NOMO-1 treated with dmso at 0.1 percent for 144 hours (cell line): ENCODE data around the gene IQCM.

Experiments
- DNase-seq: peaks from one replicate; lab custom pipeline; 2025; ENCODE audit not compliant: unreplicated experiment; lab: John Stamatoyannopoulos, UW

The IQCM gene

DNA sequence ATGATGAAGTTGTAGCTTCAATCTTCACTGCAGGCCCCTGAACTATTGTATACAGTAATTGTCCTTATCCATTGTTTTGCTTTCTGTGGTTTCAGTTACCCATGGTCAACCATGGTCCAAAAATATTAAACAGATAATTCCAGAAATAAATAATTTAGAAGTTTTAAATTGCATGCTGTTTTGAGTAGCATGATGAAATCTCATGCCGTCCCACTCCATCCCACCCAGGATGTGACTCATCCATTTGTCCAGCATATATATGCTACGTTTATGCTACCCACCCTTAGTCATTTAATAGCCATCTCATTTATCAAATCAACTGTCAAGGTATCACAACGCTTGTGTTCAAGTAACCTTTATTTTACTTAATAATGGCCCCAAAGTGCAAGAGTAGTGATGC is 34.5 kb downstream of the IQCM start:
- no peak for DNase-seq

DNA sequence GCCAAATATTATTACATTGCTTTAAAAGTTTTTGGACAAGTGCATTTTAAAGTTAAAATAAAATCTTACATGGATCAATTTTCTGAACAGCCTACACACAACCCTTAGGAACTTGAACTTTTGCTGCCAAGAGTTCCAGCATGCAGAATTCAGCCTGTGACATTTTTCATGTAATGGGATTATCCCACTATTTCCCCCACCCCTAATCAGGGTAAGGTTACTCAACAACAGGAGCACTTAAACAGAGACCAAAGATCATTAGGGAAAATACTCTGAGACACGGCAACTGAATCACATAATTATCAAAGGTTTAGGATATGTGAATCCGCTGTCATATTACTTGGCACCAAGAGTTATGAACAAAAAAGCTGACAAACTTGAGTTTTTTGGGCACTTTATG is 47.2 kb downstream of the IQCM start:
- no peak for DNase-seq

DNA sequence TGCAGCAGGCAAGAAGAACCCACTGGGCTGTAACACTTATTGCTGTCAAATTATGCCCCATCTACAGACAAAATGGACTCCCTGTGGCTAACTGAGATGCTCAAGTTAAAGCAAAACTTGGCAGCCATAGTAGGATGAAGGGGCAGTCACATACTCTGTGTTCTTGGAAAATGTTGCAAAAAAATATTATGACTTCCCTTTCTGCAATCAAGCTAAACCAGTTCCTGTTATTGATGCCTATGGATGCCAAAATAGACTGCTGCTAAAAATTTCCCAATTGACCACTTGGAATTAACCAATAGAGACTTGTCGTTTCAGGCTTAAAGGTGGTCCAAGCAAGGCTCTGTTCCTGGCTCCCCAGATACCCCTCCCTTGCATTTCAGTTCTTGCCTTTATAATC is 49.5 kb downstream of the IQCM start:
- DNase-seq, result no peak

DNA sequence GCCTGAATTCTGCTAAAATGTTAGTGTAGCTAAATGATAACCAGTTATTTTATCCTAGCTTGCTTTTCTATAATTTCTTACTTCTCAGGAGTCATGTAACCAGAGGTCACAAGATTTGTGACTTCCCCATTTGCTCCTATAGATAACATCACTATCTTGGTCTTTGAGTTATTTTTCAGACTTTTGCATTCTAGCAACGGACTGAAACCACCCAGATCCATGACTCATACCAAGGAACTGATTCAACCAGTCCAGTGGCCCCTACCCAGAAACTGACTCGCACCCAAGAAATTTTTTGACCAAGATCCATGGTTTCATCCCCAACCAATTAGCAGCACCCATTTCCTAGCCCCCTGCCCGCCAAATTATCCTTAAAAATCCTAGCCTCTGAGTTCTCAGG is 50.0 kb downstream of the IQCM start:
- DNase-seq, result no peak

DNA sequence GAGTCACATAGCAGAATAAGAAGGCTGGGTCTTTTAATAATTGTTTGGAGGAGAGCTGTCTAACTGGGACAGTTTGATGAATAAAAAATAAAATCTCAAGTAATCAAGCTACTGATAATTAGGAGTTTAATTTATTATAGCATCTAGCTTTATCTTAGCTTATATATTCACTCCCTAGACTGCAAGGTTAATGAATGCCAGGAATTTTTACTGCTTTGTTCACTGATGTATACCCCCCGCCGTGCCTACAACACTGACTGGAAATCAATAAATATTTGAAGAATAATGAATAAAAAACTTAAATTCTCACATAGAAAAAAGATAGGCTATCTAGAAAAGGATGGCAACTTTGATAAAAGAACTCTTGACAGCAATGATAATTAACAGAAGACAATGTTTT is 59.7 kb downstream of the IQCM start:
- no peak for DNase-seq

DNA sequence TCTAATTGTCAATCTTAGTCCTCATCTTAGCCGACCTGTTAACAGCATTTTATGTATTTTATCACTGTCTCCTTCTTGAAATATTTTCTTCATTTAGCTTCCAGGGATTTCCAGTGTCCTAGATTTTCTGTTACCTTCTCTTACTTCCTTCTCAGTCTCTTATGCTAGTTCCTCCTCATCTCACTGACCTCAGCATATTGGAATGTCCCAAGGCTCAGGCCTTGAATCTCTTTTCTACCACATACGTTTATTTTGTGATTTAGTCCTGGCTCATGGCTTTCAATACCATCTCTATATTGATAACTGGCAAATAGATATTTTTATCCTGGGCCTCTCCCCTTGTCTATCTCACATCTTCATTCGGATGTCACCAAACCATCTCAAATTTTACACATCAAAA is 61.1 kb downstream of the IQCM start:
- DNase-seq, result no peak

DNA sequence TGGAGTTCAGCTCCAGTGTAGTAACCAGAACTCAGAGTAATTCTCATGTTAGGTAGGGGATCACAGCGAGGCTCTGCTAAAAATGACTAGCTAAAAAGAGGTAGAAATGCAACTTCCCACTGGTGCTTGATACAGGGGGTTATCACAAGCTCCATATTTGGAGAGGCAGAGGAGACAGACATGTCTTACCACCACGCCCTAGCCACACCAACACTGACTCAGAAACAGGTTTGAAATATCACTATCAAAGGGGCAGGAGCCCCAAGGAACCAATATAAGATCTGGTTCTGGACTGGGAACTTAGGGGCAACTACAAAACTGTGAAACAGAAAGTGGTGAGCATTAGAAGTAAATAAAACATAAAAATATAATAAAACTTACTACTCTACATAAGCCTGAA is 62.9 kb downstream of the IQCM start:
- no peak for DNase-seq

DNA sequence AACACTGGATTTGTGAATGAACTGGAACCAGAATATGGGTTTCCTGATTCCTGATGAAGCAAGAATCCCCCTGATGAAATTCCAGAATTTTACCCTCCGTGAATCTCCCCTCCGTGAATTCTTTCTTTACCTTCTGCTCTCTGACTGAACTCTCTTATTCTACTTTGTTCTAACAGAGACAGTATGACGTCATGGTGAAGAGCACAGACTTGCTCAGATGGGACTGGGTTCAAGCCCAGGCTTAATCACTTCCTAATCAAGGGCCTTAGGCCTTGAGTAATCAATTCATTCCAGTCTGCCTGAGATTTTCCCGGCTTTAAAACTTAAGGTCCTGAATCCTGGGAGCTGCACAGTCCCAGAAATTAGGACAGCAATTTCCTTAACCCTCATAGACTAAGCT is 64.5 kb downstream of the IQCM start:
- no peak for DNase-seq

DNA sequence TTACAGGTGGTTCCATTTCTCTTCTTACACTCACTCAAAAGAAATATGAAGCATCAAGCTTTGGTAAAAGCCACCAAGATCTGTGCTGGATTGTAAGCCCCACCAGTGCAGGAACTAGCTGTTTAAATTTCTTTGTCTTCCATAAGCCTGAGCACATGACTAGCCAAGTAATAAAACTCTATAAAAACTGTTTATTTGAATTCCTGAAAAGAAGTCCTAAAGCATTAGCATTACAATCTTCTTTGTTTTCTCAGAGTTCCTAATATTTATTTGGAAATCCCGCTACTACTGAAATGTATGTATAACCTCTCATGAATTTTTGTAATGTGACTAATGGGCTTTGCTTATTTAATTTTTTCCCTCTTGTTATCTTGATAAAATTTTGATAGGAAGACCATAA is 65.9 kb downstream of the IQCM start:
- no peak for DNase-seq

DNA sequence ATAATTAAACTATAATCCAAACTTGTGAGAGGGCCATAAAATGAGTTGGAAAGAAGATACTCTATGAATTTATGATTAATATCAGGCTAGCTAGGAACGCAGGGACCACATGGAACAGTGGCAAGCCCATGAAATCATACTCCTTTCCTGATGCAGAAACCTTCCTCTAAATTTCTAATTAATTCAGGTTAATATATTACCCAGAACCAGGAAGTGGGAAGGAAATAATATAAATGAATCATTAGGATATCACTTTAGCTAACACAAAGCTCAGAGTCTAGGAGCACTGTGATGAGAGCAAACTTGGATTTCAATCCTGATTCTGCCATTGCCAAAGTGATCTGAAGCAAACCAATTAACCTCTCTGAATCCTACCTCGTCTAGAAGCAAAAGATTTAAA is 68.0 kb downstream of the IQCM start:
- no peak for DNase-seq

DNA sequence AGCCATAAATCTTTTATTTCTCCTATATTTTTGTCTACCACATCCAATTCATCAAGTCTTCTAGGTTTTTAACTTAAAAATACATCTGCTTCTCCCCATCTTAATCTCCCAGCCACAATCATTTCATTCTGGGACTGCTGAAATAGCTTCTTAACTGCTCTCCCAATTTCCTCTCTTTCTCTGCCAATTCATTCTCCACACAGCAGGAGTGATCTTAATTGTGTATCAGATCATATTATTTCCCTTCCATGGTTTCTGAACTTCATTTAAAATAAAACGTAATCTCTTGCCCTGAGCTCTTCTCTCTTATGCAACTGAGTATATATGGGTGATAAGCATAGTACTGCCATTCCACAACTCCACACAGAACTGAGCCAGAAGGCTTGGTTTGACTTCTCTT is 69.4 kb downstream of the IQCM start:
- no peak for DNase-seq

DNA sequence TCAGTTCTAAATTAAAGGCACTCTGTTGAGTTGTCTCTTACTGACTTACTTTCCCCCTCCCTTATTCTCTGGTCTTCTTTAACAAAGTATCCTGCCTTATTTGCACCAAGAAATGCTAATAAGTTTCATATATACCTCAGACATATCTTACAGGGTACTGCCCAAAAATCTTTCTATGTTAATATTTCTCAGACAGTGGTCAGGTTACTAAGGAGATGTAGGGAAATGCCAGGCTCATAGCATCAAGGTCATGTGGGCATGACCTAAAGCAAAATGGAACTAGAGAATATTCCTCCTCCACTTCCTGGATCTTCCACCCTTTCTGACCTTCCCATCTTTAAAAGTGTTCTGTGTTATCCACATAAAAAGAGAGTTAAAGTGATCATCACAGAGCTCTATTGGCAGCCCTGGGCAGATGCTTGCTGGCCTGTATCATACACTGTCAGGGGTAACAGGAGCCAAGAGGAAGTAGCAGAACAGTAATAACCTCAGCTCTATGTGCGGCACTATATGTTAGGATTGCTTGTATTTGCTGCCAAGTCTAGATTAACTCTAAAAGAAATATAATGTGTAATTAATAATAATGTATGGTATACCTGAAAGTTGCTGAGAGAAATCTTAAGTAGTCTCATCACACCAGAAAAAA is 74.3 kb downstream of the IQCM start:
- no peak for DNase-seq

DNA sequence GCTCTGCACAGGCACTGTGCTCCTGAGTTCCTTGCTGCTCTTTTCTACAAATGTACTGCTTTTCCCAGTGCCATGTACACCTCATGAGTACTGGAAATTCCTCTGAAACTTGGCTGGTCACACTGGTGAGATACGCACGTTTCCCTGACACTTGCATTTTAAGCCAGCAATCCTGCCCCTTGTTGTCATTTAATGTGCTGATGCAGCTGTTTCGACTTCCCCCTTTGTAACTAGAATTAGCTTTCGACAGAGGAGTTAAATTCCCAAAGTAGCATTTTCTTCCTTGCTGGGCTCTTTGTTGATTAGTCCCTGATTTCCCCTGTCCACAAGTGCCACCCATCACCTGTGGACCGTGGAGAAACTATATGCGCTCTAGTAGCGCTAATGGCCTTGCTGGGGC is 77.5 kb downstream of the IQCM start:
- DNase-seq, result no peak

DNA sequence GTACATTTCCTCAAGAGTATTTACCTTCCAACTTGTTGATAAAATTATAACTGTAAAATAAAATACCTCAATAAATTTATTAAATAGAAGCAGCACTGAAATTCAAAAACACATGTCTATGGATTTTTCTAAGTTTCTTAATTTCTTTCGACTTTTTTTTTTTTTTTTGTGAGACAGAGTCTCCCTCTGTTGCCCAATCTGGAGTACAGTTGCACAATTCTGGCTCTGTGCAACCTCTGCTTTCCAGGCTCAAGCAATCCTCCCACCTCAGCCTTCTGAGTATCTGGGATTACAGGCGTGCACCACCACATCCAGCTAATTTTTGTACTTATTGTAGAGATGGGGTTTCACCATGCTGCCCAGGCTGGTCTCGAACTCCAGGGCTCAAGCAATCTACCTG is 79.8 kb downstream of the IQCM start:
- no peak for DNase-seq

DNA sequence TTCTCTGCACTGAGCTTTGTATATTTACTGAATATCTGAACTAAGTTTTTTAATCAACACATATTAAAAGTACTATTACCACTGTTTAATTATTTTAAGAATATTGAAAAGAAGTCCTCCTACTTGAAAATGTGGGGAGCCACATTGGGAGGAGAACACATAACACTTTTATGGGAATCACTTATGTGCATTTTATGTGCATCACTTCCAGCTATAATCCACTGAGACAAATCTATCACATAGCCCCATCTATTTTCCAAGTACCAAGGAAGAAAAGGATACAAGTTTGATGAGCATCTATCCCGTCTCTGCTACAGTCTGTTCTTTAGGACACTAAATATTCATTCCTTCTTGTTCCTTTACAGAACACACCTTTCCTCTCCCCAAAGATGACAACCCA is 87.2 kb downstream of the IQCM start:
- DNase-seq, result no peak

DNA sequence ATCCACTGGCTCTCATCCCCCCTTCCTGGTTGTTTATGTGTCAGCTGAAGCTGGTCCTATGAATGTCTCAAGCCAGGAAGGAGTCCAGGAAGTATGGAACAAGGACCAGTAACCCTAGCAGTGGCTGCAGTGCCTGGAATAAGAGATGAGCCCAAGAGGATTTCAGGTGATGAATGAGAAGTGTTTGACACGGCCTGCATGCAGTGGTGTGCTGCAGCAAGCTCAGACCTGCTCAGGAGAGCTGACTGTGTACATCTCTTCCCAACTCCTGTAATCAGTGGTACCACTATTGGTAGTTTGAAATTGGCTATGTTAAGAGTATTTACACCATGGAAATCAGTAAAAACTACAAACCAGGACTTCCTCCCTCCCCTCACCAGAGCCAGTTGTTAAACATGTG is 88.0 kb downstream of the IQCM start:
- no peak for DNase-seq

DNA sequence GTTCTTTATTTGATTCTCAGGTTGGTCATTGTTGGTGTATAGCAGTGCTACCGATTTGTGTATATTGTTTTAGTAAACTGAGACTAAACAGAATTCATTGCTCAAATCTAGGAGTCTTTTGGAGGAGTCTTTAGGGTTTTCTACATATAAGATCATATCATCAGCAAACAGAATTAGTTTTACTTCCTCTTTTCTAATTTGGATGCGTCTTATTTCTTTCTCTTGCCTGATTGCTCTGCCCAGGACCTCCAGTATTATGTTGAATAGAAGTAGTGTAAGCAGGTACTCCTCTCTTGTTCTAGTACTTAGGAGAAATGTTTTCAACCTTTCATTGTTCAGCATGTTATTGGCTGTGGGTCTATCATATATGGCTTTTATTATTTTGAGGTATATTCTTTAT is 92.6 kb downstream of the IQCM start:
- no peak for DNase-seq

DNA sequence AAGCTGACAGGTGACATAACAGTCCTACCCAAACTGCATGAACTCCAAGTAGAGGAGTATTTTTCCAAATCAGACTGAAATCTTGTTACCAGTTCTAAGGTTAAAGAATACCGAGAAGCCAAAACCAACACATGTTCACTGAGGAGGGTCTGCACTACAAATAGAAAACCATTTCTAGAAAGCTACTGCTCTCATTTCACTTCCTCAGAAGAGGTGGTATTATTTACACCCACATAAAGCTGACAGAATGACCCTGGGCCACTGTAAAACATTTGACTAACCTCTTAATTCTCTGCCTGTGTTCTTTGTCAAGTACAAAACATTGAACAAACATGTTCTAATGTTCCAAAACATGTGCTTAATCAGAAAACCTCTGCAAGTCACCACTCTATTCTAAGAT is 95.8 kb downstream of the IQCM start:
- no peak for DNase-seq

DNA sequence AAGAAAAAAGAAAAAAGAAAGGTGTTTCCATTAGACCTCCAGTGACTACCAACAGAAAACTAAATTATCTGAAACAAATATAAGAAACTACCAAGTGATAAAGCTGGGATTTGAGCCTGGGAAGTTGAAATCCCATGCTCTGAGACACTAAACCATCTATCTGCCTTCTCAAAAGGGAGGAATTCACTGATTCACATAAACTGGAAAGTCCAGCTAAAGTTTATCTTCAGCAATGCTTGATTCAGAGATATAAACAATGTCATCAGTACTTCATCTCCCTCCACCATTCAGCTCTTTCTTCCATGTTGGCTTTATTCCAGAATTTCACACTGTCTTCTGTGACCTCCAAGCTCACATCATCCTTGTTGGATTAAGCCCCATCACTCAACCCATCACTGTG is 96.3 kb downstream of the IQCM start:
- no peak for DNase-seq

DNA sequence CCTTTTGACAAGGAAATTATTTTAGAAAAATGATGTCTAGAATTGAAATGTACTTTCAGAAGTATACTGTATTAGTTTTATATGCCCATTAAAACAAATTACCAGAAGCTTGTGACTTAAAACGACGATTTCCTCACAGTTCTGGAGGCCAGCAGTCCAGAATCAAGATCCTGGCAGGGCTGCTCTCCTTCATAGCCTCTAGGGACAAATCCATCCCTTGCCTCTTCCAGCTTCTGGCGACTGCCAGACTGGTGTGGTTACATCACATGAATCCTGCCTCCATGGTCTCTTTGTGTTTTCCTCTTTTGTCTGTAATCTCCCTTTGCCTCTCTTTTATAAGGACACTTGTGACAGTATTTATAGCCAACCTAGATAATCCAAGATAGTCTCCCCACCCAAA is 97.1 kb downstream of the IQCM start:
- no peak for DNase-seq

DNA sequence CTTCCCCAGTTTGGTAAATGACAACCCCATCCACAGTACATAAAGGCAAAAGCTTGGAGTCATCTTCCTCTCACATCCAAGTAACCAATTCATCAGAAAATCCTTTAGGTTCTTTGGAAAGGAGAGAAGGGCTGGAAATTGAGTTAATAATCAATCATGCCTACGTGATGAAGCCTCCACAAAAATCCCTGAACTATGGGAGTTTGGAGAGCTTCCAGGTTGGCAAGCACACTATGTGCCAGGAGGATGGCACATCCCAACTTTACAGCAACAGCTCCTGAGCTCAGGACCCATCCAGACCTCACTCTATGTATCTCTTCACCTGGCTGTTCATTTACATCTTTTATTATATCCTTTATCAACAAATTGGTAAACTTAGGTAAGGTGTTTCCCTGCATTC is 98.9 kb downstream of the IQCM start:
- DNase-seq, result no peak

DNA sequence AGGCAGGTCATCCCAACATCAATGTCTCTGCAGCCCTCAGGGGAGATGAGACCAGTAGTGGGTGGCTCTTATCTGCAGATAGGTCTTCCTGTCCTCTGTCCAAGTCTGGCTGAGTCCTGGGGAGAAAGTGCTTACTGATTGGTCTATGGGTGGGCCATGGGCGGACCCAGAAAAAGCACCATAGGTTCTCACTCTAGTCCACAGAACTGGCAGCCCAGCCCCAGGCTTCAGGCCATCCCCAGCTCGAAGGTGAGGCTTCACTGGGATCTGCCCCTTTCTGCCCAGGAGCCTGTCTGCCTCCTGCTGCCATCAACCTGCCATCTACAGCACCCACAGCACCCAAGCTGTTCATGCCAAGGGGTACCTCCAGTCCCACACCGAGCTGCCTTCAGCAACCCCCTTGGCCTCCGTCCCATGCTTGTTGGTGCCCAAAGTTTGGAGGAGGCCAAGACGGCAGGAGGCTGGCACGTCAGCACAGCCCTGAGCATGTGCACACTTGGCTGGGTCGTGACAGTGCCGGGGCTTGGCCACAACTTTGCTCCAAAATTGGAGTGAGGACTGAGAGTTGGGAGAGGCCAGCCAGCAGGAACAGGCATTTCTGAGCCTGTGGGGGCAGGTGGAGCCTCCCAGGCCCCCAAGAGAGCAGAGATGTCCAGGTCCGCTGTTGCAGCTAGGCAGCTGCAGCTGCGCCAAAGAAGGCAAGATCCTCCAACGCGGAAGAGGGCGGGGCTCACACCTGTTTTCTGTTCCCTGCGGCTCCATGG is 99.6 kb downstream of the IQCM start:
- no peak for DNase-seq

DNA sequence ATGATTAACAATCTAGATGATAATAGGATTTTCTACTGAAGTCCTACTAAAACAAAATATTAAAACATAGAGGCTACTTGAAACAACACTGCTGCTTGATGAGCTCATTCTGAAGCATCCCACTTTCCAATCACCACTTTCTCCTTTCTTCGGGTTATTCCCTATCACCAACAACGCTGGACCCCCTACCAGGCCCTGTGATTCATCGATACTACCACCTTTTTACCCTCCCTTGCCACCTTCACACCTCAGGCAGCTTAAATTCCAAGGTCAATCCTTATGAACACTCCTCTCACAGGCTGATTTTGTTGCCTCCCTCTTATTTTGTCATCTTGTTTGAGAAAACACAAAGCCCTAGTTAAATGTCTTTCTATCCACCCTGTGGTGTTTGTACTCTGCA is 102.6 kb downstream of the IQCM start:
- DNase-seq, result no peak
